Vagina (tissue), 2 donors: ENCODE results near the gene RAB1A.
"Not testable (repeated sequence)": the region's sequence is repeated elsewhere in the genome, so short reads cannot be mapped to it uniquely, and the experiment has no call there.

Source experiments
- POLR2A ChIP-seq, 2 donors: fragments of 450-650 bp; IDR thresholded peaks; one replicate each; pipeline ENCODE4 v1.6.1; 2017; ENCODE audit warnings: antibody characterized with exemption in 2 of 2, mild to moderate bottlenecking in 2 of 2, moderate library complexity in 2 of 2
- TF ChIP-seq, protein P1 (sequence below), 3 experiments: fragments of 450-650 bp in 2 of 3; fragments of 200-600 bp in 1 of 3; sonication (generic) in 1 of 3; IDR thresholded peaks; one replicate each; pipeline ENCODE4 v1.5.1; 2017 to 2019; ENCODE audit warnings: antibody characterized with exemption in 3 of 3, mild to moderate bottlenecking in 2 of 3, moderate library complexity in 2 of 3

DNA sequence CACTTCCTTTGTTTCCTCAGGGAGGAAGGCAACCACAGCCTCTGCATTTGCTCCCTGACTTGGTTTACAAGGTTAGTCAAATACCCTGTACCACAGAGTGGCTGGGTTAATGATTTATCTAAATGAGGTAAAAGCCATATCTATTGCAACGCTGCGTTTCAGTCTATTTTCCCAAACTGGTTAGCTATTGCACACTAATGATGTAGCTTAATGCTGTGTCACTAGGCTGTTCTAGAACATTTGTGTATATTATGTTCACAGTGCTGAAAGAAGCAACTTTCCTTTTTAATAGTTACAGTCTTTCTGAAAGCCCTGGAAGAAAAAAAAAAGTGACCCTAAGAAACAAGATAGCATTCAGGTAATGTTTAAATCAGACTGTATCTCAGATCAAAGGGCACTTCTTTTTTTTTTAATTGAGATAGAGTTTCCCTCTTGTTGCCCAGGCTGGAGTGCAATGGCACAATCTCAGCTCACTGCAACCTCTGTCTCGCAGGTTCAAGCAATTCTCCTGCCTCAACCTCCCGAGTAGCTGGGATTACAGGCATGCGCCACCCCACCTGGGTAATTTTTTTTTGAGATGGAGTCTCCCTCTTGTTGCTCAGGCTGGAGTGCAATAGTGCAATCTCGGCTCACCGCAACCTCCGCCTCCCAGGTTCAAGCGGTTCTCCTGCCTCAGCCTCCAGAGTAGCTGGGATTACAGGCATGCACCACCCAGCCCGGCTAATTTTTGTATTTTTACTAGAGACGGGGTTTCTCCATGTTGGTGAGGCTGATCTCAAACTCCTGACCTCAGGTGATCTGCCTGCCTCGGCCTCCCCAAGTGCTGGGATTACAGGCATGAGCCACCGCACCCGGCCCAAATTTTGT lies 40.9 kb upstream of the RAB1A start:
- TF ChIP-seq, protein P1, sequence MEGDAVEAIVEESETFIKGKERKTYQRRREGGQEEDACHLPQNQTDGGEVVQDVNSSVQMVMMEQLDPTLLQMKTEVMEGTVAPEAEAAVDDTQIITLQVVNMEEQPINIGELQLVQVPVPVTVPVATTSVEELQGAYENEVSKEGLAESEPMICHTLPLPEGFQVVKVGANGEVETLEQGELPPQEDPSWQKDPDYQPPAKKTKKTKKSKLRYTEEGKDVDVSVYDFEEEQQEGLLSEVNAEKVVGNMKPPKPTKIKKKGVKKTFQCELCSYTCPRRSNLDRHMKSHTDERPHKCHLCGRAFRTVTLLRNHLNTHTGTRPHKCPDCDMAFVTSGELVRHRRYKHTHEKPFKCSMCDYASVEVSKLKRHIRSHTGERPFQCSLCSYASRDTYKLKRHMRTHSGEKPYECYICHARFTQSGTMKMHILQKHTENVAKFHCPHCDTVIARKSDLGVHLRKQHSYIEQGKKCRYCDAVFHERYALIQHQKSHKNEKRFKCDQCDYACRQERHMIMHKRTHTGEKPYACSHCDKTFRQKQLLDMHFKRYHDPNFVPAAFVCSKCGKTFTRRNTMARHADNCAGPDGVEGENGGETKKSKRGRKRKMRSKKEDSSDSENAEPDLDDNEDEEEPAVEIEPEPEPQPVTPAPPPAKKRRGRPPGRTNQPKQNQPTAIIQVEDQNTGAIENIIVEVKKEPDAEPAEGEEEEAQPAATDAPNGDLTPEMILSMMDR (IDR thresholded peaks at IDR 0.05), result not testable (repeated sequence)
- TF ChIP-seq POLR2A (IDR thresholded peaks at IDR 0.05), result not testable (repeated sequence)
